ENCODE measurements around the gene DACH1. TPM values are rescaled to one million over a fixed set of nuclear protein-coding genes. Genes with fewer than 3 reads are reported as not detected.

Gene DACH1
- total RNA-seq, 1 donor from 2014 or later: 39.5 TPM

GRCh38 chr13:71773531-71773930 is 93.5 kb downstream of the DACH1 start:
- H3K4me1 Mint-ChIP-seq (ENCODE audit: unreplicated experiment): peaks cover 23% of the 10 kb centered on the region

GRCh38 chr13:71772361-71772760 is 94.6 kb downstream of the DACH1 start:
- H3K27ac Mint-ChIP-seq: no peak overlapping the region
- H3K4me1 Mint-ChIP-seq (ENCODE audit: unreplicated experiment): peaks cover 30% of the 10 kb centered on the region
- H3K4me3 Mint-ChIP-seq: no peak overlapping the region
- H3K9me3 Mint-ChIP-seq: no peaks in the 10 kb centered on the region
- no peak for TF ChIP-seq CTCF (conservative IDR thresholded peaks at IDR 0.05)
- DNase-seq (ENCODE audit: extremely low spot score, unreplicated experiment): no peak
- H3K36me3 Mint-ChIP-seq: peaks cover 6% of the 10 kb centered on the region
- no peaks in the 10 kb centered on the region for H3K27me3 Mint-ChIP-seq

More at GRCh38 chr13:71773531-71773930, 93.5 kb downstream of the DACH1 start:
- H3K27me3 Mint-ChIP-seq: no peaks in the 10 kb centered on the region
- no peak overlapping the region for H3K4me3 Mint-ChIP-seq
- no peak for DNase-seq (ENCODE audit: extremely low spot score, unreplicated experiment)
- TF ChIP-seq CTCF (conservative IDR thresholded peaks at IDR 0.05): no peak
- no peaks in the 10 kb centered on the region for H3K9me3 Mint-ChIP-seq
- H3K36me3 Mint-ChIP-seq: peaks cover 6% of the 10 kb centered on the region
- no peak overlapping the region for H3K27ac Mint-ChIP-seq

- peaks cover 27% of the 10 kb centered on the region for H3K4me1 Mint-ChIP-seq (ENCODE audit: unreplicated experiment)
- peaks cover 2% of the 10 kb centered on the region for H3K9me3 Mint-ChIP-seq
- H3K27ac Mint-ChIP-seq: no peak overlapping the region
- no peak for DNase-seq (ENCODE audit: extremely low spot score, unreplicated experiment)
- H3K4me3 Mint-ChIP-seq: no peak overlapping the region
- TF ChIP-seq CTCF (conservative IDR thresholded peaks at IDR 0.05): no peak
- no peaks in the 10 kb centered on the region for H3K36me3 Mint-ChIP-seq
- no peaks in the 10 kb centered on the region for H3K27me3 Mint-ChIP-seq
These were observed 95.9 kb downstream of the DACH1 start for GRCh38 chr13:71771144-71771543.

DNA sequence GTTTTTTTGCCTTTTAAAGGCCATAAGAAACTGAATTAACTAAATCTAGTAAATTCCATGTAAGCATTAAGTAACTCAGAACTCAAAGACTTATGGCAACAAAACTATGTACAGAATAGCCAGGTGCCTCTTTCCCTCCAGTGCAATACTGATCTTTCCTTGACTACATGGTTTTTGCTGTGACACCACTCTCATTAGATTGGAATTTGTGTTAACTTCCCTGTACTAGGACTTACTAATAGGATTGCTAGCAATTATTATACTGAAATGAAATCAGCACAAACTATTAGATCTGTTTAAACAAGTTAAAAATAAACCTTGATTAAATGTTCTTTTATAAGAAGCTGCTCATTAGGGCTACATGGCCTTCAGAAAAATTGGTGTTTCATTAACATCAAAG is 96.3 kb downstream of the DACH1 start:
- Mint-ChIP-seq H3K36me3 (no peaks in the 10 kb centered on the region), H3K4me3 (no peak overlapping the region), H3K27ac (no peak overlapping the region), H3K9me3 (peaks cover 3% of the 10 kb centered on the region), H3K4me1 (ENCODE audit: unreplicated experiment) (peaks cover 27% of the 10 kb centered on the region), H3K27me3 (no peaks in the 10 kb centered on the region)
- TF ChIP-seq CTCF (conservative IDR thresholded peaks at IDR 0.05): no peak
- DNase-seq (ENCODE audit: extremely low spot score, unreplicated experiment): no peak

- Mint-ChIP-seq H3K4me3 (no peak overlapping the region), H3K36me3 (peaks cover 7% of the 10 kb centered on the region), H3K27ac (no peak overlapping the region), H3K27me3 (no peaks in the 10 kb centered on the region), H3K9me3 (peaks cover 3% of the 10 kb centered on the region), H3K4me1 (ENCODE audit: unreplicated experiment) (peaks cover 26% of the 10 kb centered on the region)
- no peak for DNase-seq (ENCODE audit: extremely low spot score, unreplicated experiment)
- no peak for TF ChIP-seq CTCF (conservative IDR thresholded peaks at IDR 0.05)
These were observed 98.1 kb downstream of the DACH1 start for GRCh38 chr13:71768881-71769280.

Measured in type B pancreatic cell (in vitro differentiated cells).